Measurements from ENCODE around the gene CHRDL2.
A peak's percentile ranks its signal among the peaks of the same experiment; 100 is the strongest.

CHRDL2 gene

GRCh38 chr11:74689666-74690065 lies 41.6 kb downstream of the CHRDL2 start:
- Histone ChIP-seq H3K4me3 (ENCODE audit: low read depth, low read length) (no peak overlapping the region), H3K9ac (ENCODE audit: low read depth, low read length) (no peak overlapping the region), H3K27me3 (ENCODE audit: control insufficient read depth, insufficient read depth, low read length) (no peaks in the 10 kb centered on the region), H3K36me3 (ENCODE audit: control insufficient read depth, insufficient read depth, low read length) (no peaks in the 10 kb centered on the region), H3K9me3 (ENCODE audit: control insufficient read depth, insufficient read depth, low read length) (no peaks in the 10 kb centered on the region), H3K4me1 (ENCODE audit: control insufficient read depth, insufficient read depth, low read length) (no peaks in the 10 kb centered on the region)

- Histone ChIP-seq H3K36me3 (ENCODE audit: control insufficient read depth, insufficient read depth, low read length) (no peaks in the 10 kb centered on the region), H3K4me1 (ENCODE audit: control insufficient read depth, insufficient read depth, low read length) (no peaks in the 10 kb centered on the region), H3K27me3 (ENCODE audit: control insufficient read depth, insufficient read depth, low read length) (peaks cover 8% of the 10 kb centered on the region), H3K9ac (ENCODE audit: low read depth, low read length) (no peak overlapping the region), H3K4me3 (ENCODE audit: low read depth, low read length) (no peak overlapping the region), H3K9me3 (ENCODE audit: control insufficient read depth, insufficient read depth, low read length) (no peaks in the 10 kb centered on the region)
These were observed 43.8 kb downstream of the CHRDL2 start for GRCh38 chr11:74687237-74688023.

GRCh38 chr11:74686792-74687191 lies 44.4 kb downstream of the CHRDL2 start:
- Histone ChIP-seq H3K9me3 (ENCODE audit: control insufficient read depth, insufficient read depth, low read length) (no peaks in the 10 kb centered on the region), H3K27me3 (ENCODE audit: control insufficient read depth, insufficient read depth, low read length) (peaks cover 8% of the 10 kb centered on the region), H3K4me1 (ENCODE audit: control insufficient read depth, insufficient read depth, low read length) (no peaks in the 10 kb centered on the region), H3K4me3 (ENCODE audit: low read depth, low read length) (no peak overlapping the region), H3K9ac (ENCODE audit: low read depth, low read length) (no peak overlapping the region), H3K36me3 (ENCODE audit: control insufficient read depth, insufficient read depth, low read length) (no peaks in the 10 kb centered on the region)

- Histone ChIP-seq H3K9me3 (ENCODE audit: control insufficient read depth, insufficient read depth, low read length) (no peaks in the 10 kb centered on the region), H3K4me1 (ENCODE audit: control insufficient read depth, insufficient read depth, low read length) (no peaks in the 10 kb centered on the region), H3K9ac (ENCODE audit: low read depth, low read length) (no peak overlapping the region), H3K4me3 (ENCODE audit: low read depth, low read length) (no peak overlapping the region), H3K36me3 (ENCODE audit: control insufficient read depth, insufficient read depth, low read length) (no peaks in the 10 kb centered on the region), H3K27me3 (ENCODE audit: control insufficient read depth, insufficient read depth, low read length) (peaks cover 8% of the 10 kb centered on the region)
These were observed 45.3 kb downstream of the CHRDL2 start for GRCh38 chr11:74685905-74686304.

GRCh38 chr11:74685338-74685737 lies 45.9 kb downstream of the CHRDL2 start:
- Histone ChIP-seq H3K9me3 (ENCODE audit: control insufficient read depth, insufficient read depth, low read length) (no peaks in the 10 kb centered on the region), H3K36me3 (ENCODE audit: control insufficient read depth, insufficient read depth, low read length) (no peaks in the 10 kb centered on the region), H3K4me1 (ENCODE audit: control insufficient read depth, insufficient read depth, low read length) (no peaks in the 10 kb centered on the region), H3K27me3 (ENCODE audit: control insufficient read depth, insufficient read depth, low read length) (peaks cover 8% of the 10 kb centered on the region), H3K9ac (ENCODE audit: low read depth, low read length) (no peak overlapping the region), H3K4me3 (ENCODE audit: low read depth, low read length) (no peak overlapping the region)

- Histone ChIP-seq H3K4me1 (ENCODE audit: control insufficient read depth, insufficient read depth, low read length) (no peaks in the 10 kb centered on the region), H3K4me3 (ENCODE audit: low read depth, low read length) (no peak overlapping the region), H3K9me3 (ENCODE audit: control insufficient read depth, insufficient read depth, low read length) (no peaks in the 10 kb centered on the region), H3K36me3 (ENCODE audit: control insufficient read depth, insufficient read depth, low read length) (no peaks in the 10 kb centered on the region), H3K9ac (ENCODE audit: low read depth, low read length) (no peak overlapping the region), H3K27me3 (ENCODE audit: control insufficient read depth, insufficient read depth, low read length) (peaks cover 8% of the 10 kb centered on the region)
These were observed 46.6 kb downstream of the CHRDL2 start for GRCh38 chr11:74684661-74685060.

GRCh38 chr11:74683941-74684481 lies 47.2 kb downstream of the CHRDL2 start:
- Histone ChIP-seq H3K9me3 (ENCODE audit: control insufficient read depth, insufficient read depth, low read length) (no peaks in the 10 kb centered on the region), H3K27me3 (ENCODE audit: control insufficient read depth, insufficient read depth, low read length) (peaks cover 8% of the 10 kb centered on the region), H3K36me3 (ENCODE audit: control insufficient read depth, insufficient read depth, low read length) (no peaks in the 10 kb centered on the region), H3K4me1 (ENCODE audit: control insufficient read depth, insufficient read depth, low read length) (no peaks in the 10 kb centered on the region), H3K4me3 (ENCODE audit: low read depth, low read length) (peak overlapping the region; percentile 26), H3K9ac (ENCODE audit: low read depth, low read length) (no peak overlapping the region)

GRCh38 chr11:74683279-74683871 lies 47.9 kb downstream of the CHRDL2 start:
- Histone ChIP-seq H3K4me1 (ENCODE audit: control insufficient read depth, insufficient read depth, low read length) (no peaks in the 10 kb centered on the region), H3K27me3 (ENCODE audit: control insufficient read depth, insufficient read depth, low read length) (peaks cover 8% of the 10 kb centered on the region), H3K9me3 (ENCODE audit: control insufficient read depth, insufficient read depth, low read length) (no peaks in the 10 kb centered on the region), H3K9ac (ENCODE audit: low read depth, low read length) (peak overlapping the region; percentile 24), H3K4me3 (ENCODE audit: low read depth, low read length) (peak overlapping the region; percentile 46), H3K36me3 (ENCODE audit: control insufficient read depth, insufficient read depth, low read length) (no peaks in the 10 kb centered on the region)

GRCh38 chr11:74682731-74683278 lies 48.4 kb downstream of the CHRDL2 start:
- Histone ChIP-seq H3K9ac (ENCODE audit: low read depth, low read length) (peak overlapping the region; percentile 24), H3K36me3 (ENCODE audit: control insufficient read depth, insufficient read depth, low read length) (no peaks in the 10 kb centered on the region), H3K27me3 (ENCODE audit: control insufficient read depth, insufficient read depth, low read length) (peaks cover 8% of the 10 kb centered on the region), H3K4me3 (ENCODE audit: low read depth, low read length) (peak overlapping the region; percentile 46), H3K9me3 (ENCODE audit: control insufficient read depth, insufficient read depth, low read length) (no peaks in the 10 kb centered on the region), H3K4me1 (ENCODE audit: control insufficient read depth, insufficient read depth, low read length) (no peaks in the 10 kb centered on the region)

GRCh38 chr11:74681686-74682651 lies 49.3 kb downstream of the CHRDL2 start:
- Histone ChIP-seq H3K9me3 (ENCODE audit: control insufficient read depth, insufficient read depth, low read length) (no peaks in the 10 kb centered on the region), H3K4me3 (ENCODE audit: low read depth, low read length) (no peak overlapping the region), H3K36me3 (ENCODE audit: control insufficient read depth, insufficient read depth, low read length) (no peaks in the 10 kb centered on the region), H3K4me1 (ENCODE audit: control insufficient read depth, insufficient read depth, low read length) (no peaks in the 10 kb centered on the region), H3K27me3 (ENCODE audit: control insufficient read depth, insufficient read depth, low read length) (peaks cover 8% of the 10 kb centered on the region), H3K9ac (ENCODE audit: low read depth, low read length) (no peak overlapping the region)

Measured in iPS-15b (cell line).